GM06990 (cell line): Measurements from ENCODE around the gene RELL1.

Source experiments
- DNase-seq: peaks from one replicate; pipeline ENCODE4 v3.0.0-alpha.2; 2011; ENCODE audit not compliant: insufficient read length; ENCODE audit errors: extremely low read depth
- H3K27me3 ChIP-seq: replicated peaks from 2 replicates; pipeline ENCODE4 v1.6.0; 2011; ENCODE audit warnings: low read length; ENCODE audit not compliant: control insufficient read depth, insufficient read depth
- H3K36me3 ChIP-seq: 2 replicates; pipeline ENCODE4 v1.5.1; 2011; ENCODE audit warnings: low read length; ENCODE audit not compliant: control insufficient read depth, insufficient read depth
- H3K4me3 ChIP-seq: replicated peaks from 2 replicates; pipeline ENCODE4 v1.5.1; 2011; ENCODE audit warnings: low read depth, mild to moderate bottlenecking, control low read depth, low read length
- CTCF ChIP-seq: IDR thresholded peaks from 2 replicates; pipeline ENCODE4 v1.5.1; 2011; ENCODE audit warnings: low read length, control low read depth, mild to moderate bottlenecking, inconsistent platforms; ENCODE audit not compliant: insufficient read depth, poor library complexity, severe bottlenecking

Gene RELL1

GRCh38 chr4:37721995-37722638 lies 35.9 kb upstream of the RELL1 start:
- no peak overlapping the region for H3K4me3 ChIP-seq

GRCh38 chr4:37719021-37719420 lies 32.8 kb upstream of the RELL1 start:
- no peaks in the 10 kb centered on the region for H3K27me3 ChIP-seq
- TF ChIP-seq CTCF: no peak

More at GRCh38 chr4:37721995-37722638, 35.9 kb upstream of the RELL1 start:
- Histone ChIP-seq H3K36me3 (no peaks in the 10 kb centered on the region), H3K27me3 (no peaks in the 10 kb centered on the region)
- no peak for TF ChIP-seq CTCF
- no peak for DNase-seq

GRCh38 chr4:37717576-37717975 lies 31.4 kb upstream of the RELL1 start:
- H3K36me3 ChIP-seq: no peaks in the 10 kb centered on the region
- H3K4me3 ChIP-seq: no peak overlapping the region
- TF ChIP-seq CTCF: no peak
- DNase-seq: no peak
- H3K27me3 ChIP-seq: no peaks in the 10 kb centered on the region

More at GRCh38 chr4:37719021-37719420, 32.8 kb upstream of the RELL1 start:
- Histone ChIP-seq H3K36me3 (no peaks in the 10 kb centered on the region), H3K4me3 (no peak overlapping the region)
- DNase-seq: no peak

GRCh38 chr4:37715889-37716402 lies 29.8 kb upstream of the RELL1 start:
- Histone ChIP-seq H3K36me3 (no peaks in the 10 kb centered on the region), H3K27me3 (no peaks in the 10 kb centered on the region), H3K4me3 (no peak overlapping the region)
- TF ChIP-seq CTCF: no peak
- DNase-seq: peak; percentile 66

- no peak overlapping the region for H3K4me3 ChIP-seq
- no peaks in the 10 kb centered on the region for H3K27me3 ChIP-seq
- DNase-seq: no peak
- TF ChIP-seq CTCF: no peak
- no peaks in the 10 kb centered on the region for H3K36me3 ChIP-seq
Measured at GRCh38 chr4:37710491-37710890, 24.3 kb upstream of the RELL1 start.

- Histone ChIP-seq H3K4me3 (no peak overlapping the region), H3K27me3 (no peaks in the 10 kb centered on the region), H3K36me3 (no peaks in the 10 kb centered on the region)
- TF ChIP-seq CTCF: no peak
- no peak for DNase-seq
Measured at GRCh38 chr4:37706032-37706431, 19.9 kb upstream of the RELL1 start.
